Motor neuron (in vitro differentiated cells): ENCODE data around the gene BET1. TPM values are rescaled to one million over a fixed set of nuclear protein-coding genes. Genes with fewer than 3 reads are reported as not detected.

ENCODE experiments used
- ATAC-seq, 8 experiments: fragments of 200-7000 bp; cut with Tn5 transposase; replicated peaks in 6 of 8; 2 replicates each; pipeline ENCODE4 v1.8.0; 2021; ENCODE audit warnings: mild to moderate bottlenecking in 8 of 8, moderate library complexity in 8 of 8
- H3K27ac ChIP-seq, 2 donors: fragments of 250-450 bp; sonication (Bioruptor Pico); 2 replicates each; pipeline ENCODE4 v1.9.0; 2021; ENCODE audit warnings: antibody characterized with exemption in 2 of 2, mild to moderate bottlenecking in 2 of 2, moderate library complexity in 1 of 2
- H3K4me1 ChIP-seq, 2 donors: fragments of 250-450 bp; sonication (Bioruptor Pico); replicated peaks in 1 of 2; 2 replicates each; pipeline ENCODE4 v1.6.1; 2021; ENCODE audit warnings: antibody characterized with exemption in 2 of 2, mild to moderate bottlenecking in 2 of 2, moderate library complexity in 1 of 2
- H3K4me3 ChIP-seq, 5 donors: fragments of 250-450 bp; sonication (Bioruptor Pico); 2 replicates each; pipeline ENCODE4 v1.9.0; 2021; ENCODE audit warnings: antibody characterized with exemption in 5 of 5, mild to moderate bottlenecking in 5 of 5, moderate library complexity in 4 of 5
- WGBS, 10 experiments: fragments of 450-650 bp; shearing (Covaris generic); methylation state at CpG; one replicate each; pipeline ENCODE4 v1.0.0; 2022; 5-methylcytosine and 5-hydroxymethylcytosine counted together
- in situ Hi-C, 9 experiments: fragments of 400-800 bp; cut with MboI; loops; one replicate each; pipeline ENCODE4 v1.15.0; 2021; ENCODE audit warnings: low sequenced_read_pairs in 9 of 9, low pct_unique_long_range_greater_than_20kb in 2 of 9; ENCODE audit not compliant: unreplicated experiment in 9 of 9
- total RNA-seq, 8 experiments: library from RNA; unstranded; fragments of 300-600 nt; gene quantifications; 2 replicates each; pipeline versions ENCODE4 v1.2.3 to v1.2.4, GENCODE V29; 2022

BET1 gene
- 10 to 100 TPM; 15.9 to 46.0 (median 29.9) TPM for total RNA-seq

GRCh38 chr7:94004024-94004951, at the start of gene BET1:
Gene BET1 (minus strand): TSS chr7:94004355. CDS start chr7:94004216, 139 bp downstream.
- H3K4me1 ChIP-seq: peaks cover 3 to 7% of the 10 kb centered on the region in 2 donors
- H3K27ac ChIP-seq: peak within 1 kb of the TSS; percentile 82 to 92
- WGBS, 10 experiments: 0 to 15% (median 0%) methylated on average over 2 to 32 of the region's 47 CpGs; no CpG with 5 or more reads in 2 of the 10 experiments
- H3K4me3 ChIP-seq: peak within 1 kb of the TSS; percentile 64 to 91 (median 82)
- peak; percentile 92 to 98 (median 97) for ATAC-seq
- in situ Hi-C loops: no loop called here

- Histone ChIP-seq H3K4me1 (no peaks in the 10 kb centered on the region), H3K4me3 (no peak overlapping the region), H3K27ac (no peak overlapping the region)
- 40 to 100% (median 80%) methylated on average over 1 to 2 of the region's 2 CpGs; no CpG with 5 or more reads in 1 of the 10 experiments for WGBS, 10 experiments
- no peak for ATAC-seq
- in situ Hi-C loops: no loop called here
Measured at GRCh38 chr7:94053532-94053931, 49.4 kb upstream of the BET1 start.

GRCh38 chr7:94052398-94053180, 48.4 kb upstream of the BET1 start:
- no peaks in the 10 kb centered on the region for H3K4me1 ChIP-seq

GRCh38 chr7:94050046-94050445, 45.9 kb upstream of the BET1 start:
- 70 to 100% (median 87%) methylated on average over 1 to 4 of the region's 4 CpGs; no CpG with 5 or more reads in 2 of the 10 experiments for WGBS, 10 experiments
- ATAC-seq: no peak
- in situ Hi-C loops: no loop called here
- no peak overlapping the region for H3K27ac ChIP-seq
- no peak overlapping the region for H3K4me3 ChIP-seq
- H3K4me1 ChIP-seq: no peaks in the 10 kb centered on the region

More at GRCh38 chr7:94052398-94053180, 48.4 kb upstream of the BET1 start:
- Histone ChIP-seq H3K27ac (no peak overlapping the region), H3K4me3 (no peak overlapping the region)
- no peak for ATAC-seq
- in situ Hi-C loops: no loop called here
- WGBS, 10 experiments: 27 to 89% (median 53%) methylated on average over 2 to 5 of the region's 5 CpGs; no CpG with 5 or more reads in 1 of the 10 experiments

GRCh38 chr7:94049615-94050014, 45.5 kb upstream of the BET1 start:
- in situ Hi-C loops: no loop called here
- no peaks in the 10 kb centered on the region for H3K4me1 ChIP-seq
- no peak overlapping the region for H3K27ac ChIP-seq
- no peak overlapping the region for H3K4me3 ChIP-seq
- WGBS, 10 experiments: 66 to 100% (median 81%) methylated on average over 3 to 5 of the region's 5 CpGs
- no peak for ATAC-seq

GRCh38 chr7:94048755-94049154, 44.6 kb upstream of the BET1 start:
- 83 to 100% (median 90%) methylated on average over 2 of the region's 2 CpGs; no CpG with 5 or more reads in 3 of the 10 experiments for WGBS, 10 experiments
- ATAC-seq: peak in 3 of 8 experiments; percentile 90 to 100 (median 95)
- Histone ChIP-seq H3K4me1 (no peaks in the 10 kb centered on the region), H3K27ac (no peak overlapping the region), H3K4me3 (no peak overlapping the region)
- in situ Hi-C loops: no loop called here

- Histone ChIP-seq H3K4me1 (no peaks in the 10 kb centered on the region), H3K4me3 (no peak overlapping the region), H3K27ac (no peak overlapping the region)
- no peak for ATAC-seq
- in situ Hi-C loops: no loop called here
- 88 to 100% methylated on average over 1 of the region's 1 CpG; no CpG with 5 or more reads in 8 of the 10 experiments for WGBS, 10 experiments
Measured at GRCh38 chr7:94047956-94048355, 43.8 kb upstream of the BET1 start.

- in situ Hi-C loops: no loop called here
- no peak overlapping the region for H3K4me3 ChIP-seq
- H3K4me1 ChIP-seq: no peaks in the 10 kb centered on the region
- no peak overlapping the region for H3K27ac ChIP-seq
- peak in 2 of 8 experiments; percentile 45 to 48 for ATAC-seq
- 37 to 88% (median 60%) methylated on average over 1 to 2 of the region's 2 CpGs; no CpG with 5 or more reads in 1 of the 10 experiments for WGBS, 10 experiments
Measured at GRCh38 chr7:94045581-94045980, 41.4 kb upstream of the BET1 start.

- in situ Hi-C loops: no loop called here
- ATAC-seq: no peak
- H3K4me1 ChIP-seq: peaks cover 0 to 3% of the 10 kb centered on the region in 2 donors
- no peak overlapping the region for H3K27ac ChIP-seq
- no peak overlapping the region for H3K4me3 ChIP-seq
Measured at GRCh38 chr7:94044806-94045205, 40.7 kb upstream of the BET1 start.

GRCh38 chr7:94043299-94043698, 39.1 kb upstream of the BET1 start:
- in situ Hi-C loops: no loop called here
- ATAC-seq: peak in 1 of 8 experiments; percentile 54
- 0 to 63% (median 29%) methylated on average over 1 of the region's 1 CpG; no CpG with 5 or more reads in 3 of the 10 experiments for WGBS, 10 experiments
- peaks cover 0 to 3% of the 10 kb centered on the region in 2 donors for H3K4me1 ChIP-seq
- H3K4me3 ChIP-seq: no peak overlapping the region
- no peak overlapping the region for H3K27ac ChIP-seq

- H3K4me1 ChIP-seq: peaks cover 0 to 3% of the 10 kb centered on the region in 2 donors
- 71 to 100% (median 90%) methylated on average over 1 to 3 of the region's 3 CpGs; no CpG with 5 or more reads in 3 of the 10 experiments for WGBS, 10 experiments
- H3K27ac ChIP-seq: no peak overlapping the region
- in situ Hi-C loops: no loop called here
- no peak for ATAC-seq
- no peak overlapping the region for H3K4me3 ChIP-seq
Measured at GRCh38 chr7:94042381-94042780, 38.2 kb upstream of the BET1 start.

GRCh38 chr7:94041529-94041928, 37.4 kb upstream of the BET1 start:
- ATAC-seq: no peak
- no peak overlapping the region for H3K4me3 ChIP-seq
- H3K27ac ChIP-seq: no peak overlapping the region
- peaks cover 0 to 3% of the 10 kb centered on the region in 2 donors for H3K4me1 ChIP-seq
- in situ Hi-C loops: no loop called here

- Histone ChIP-seq H3K27ac (no peak overlapping the region), H3K4me1 (peaks cover 0 to 3% of the 10 kb centered on the region in 2 donors), H3K4me3 (no peak overlapping the region)
- ATAC-seq: peak in 3 of 8 experiments; percentile 25 to 49 (median 47)
- 0 to 50% (median 29%) methylated on average over 1 to 2 of the region's 2 CpGs; no CpG with 5 or more reads in 3 of the 10 experiments for WGBS, 10 experiments
- in situ Hi-C loops: no loop called here
Measured at GRCh38 chr7:94040254-94040653, 36.1 kb upstream of the BET1 start.
